Activated gamma-delta T cell treated with Interleukin-2 at 50 U/mL for 16 hours (primary cell): ENCODE measurements around the gene COL27A1.

ENCODE experiments used
- DNase-seq: peaks from one replicate; pipeline ENCODE4 v3.0.0-alpha.2; 2020

The COL27A1 gene

GRCh38 chr9:114250235-114250568, 94.9 kb downstream of the COL27A1 start:
- DNase-seq: no peak

- no peak for DNase-seq
Observed at GRCh38 chr9:114250648-114251047, 95.3 kb downstream of the COL27A1 start.

GRCh38 chr9:114252394-114252793, 97.1 kb downstream of the COL27A1 start:
- DNase-seq: no peak

GRCh38 chr9:114256827-114257328, 101.5 kb downstream of the COL27A1 start:
- DNase-seq: no peak

GRCh38 chr9:114258218-114258617, 102.9 kb downstream of the COL27A1 start:
- no peak for DNase-seq

GRCh38 chr9:114258866-114259797, 103.8 kb downstream of the COL27A1 start:
- DNase-seq: no peak

- no peak for DNase-seq
Observed at GRCh38 chr9:114259798-114260523, 104.6 kb downstream of the COL27A1 start.

GRCh38 chr9:114261026-114261425, 105.7 kb downstream of the COL27A1 start:
- no peak for DNase-seq

- no peak for DNase-seq
Observed at GRCh38 chr9:114261987-114262386, 106.7 kb downstream of the COL27A1 start.

GRCh38 chr9:114263853-114264510, 108.6 kb downstream of the COL27A1 start:
- no peak for DNase-seq

- DNase-seq: no peak
Observed at GRCh38 chr9:114264806-114265550, 109.6 kb downstream of the COL27A1 start.

- DNase-seq: no peak
Observed at GRCh38 chr9:114266969-114267368, 111.6 kb downstream of the COL27A1 start.

- DNase-seq: no peak
Observed at GRCh38 chr9:114269023-114269422, 113.7 kb downstream of the COL27A1 start.

- DNase-seq: no peak
Observed at GRCh38 chr9:114270120-114270975, 115.0 kb downstream of the COL27A1 start.

GRCh38 chr9:114271556-114272510, 116.5 kb downstream of the COL27A1 start:
- DNase-seq: no peak

GRCh38 chr9:114272739-114273431, 117.5 kb downstream of the COL27A1 start:
- DNase-seq: no peak

- DNase-seq: no peak
Observed at GRCh38 chr9:114273461-114273881, 118.1 kb downstream of the COL27A1 start.

GRCh38 chr9:114274217-114274616, 118.9 kb downstream of the COL27A1 start:
- DNase-seq: no peak

GRCh38 chr9:114275246-114276004, 120.1 kb downstream of the COL27A1 start:
- DNase-seq: no peak
